Gastrocnemius medialis (tissue), 4 donors: ENCODE data around the gene SLC16A7. TPM values are rescaled to one million over a fixed set of nuclear protein-coding genes. Genes with fewer than 3 reads are reported as not detected.

Experiments used
- ATAC-seq, 2 donors: fragments of 150-250 bp; one replicate each; pipeline ENCODE4 v1.9.1; 2016
- DNase-seq, 2 donors: peaks; one replicate each; pipeline ENCODE4 v3.0.0-alpha.2; 2019
- H3K27ac ChIP-seq, 4 donors: fragments of 200-600 bp; sonication (generic); 1 replicate in 1 of 4; 2 replicates in 3 of 4; pipeline ENCODE4 v1.5.1; 2016 to 2018; ENCODE audit warnings: mild to moderate bottlenecking in 2 of 4, moderate library complexity in 1 of 4
- H3K27me3 ChIP-seq, 3 donors: fragments of 200-600 bp; sonication (generic) in 2 of 3; 1 replicate in 1 of 3; 2 replicates in 2 of 3; pipeline versions ENCODE4 v1.5.1 to v1.6.0; 2016 to 2019; ENCODE audit warnings: mild to moderate bottlenecking in 1 of 3, moderate library complexity in 1 of 3
- H3K36me3 ChIP-seq, 2 donors: fragments of 200-600 bp; sonication (generic) in 1 of 2; one replicate each; pipeline ENCODE4 v1.5.1; 2017 to 2018
- H3K4me1 ChIP-seq, 2 donors: fragments of 200-600 bp; sonication (generic) in 1 of 2; one replicate each; pipeline ENCODE4 v1.5.1; 2016 to 2017; ENCODE audit warnings: mild to moderate bottlenecking in 2 of 2
- H3K4me3 ChIP-seq, 4 donors: fragments of 200-600 bp; sonication (generic) in 3 of 4; 1 replicate in 1 of 4; 2 replicates in 3 of 4; pipeline ENCODE4 v1.5.1; 2016 to 2019; ENCODE audit warnings: mild to moderate bottlenecking in 2 of 4
- H3K9me3 ChIP-seq, 3 donors: fragments of 200-600 bp; sonication (generic) in 2 of 3; 1 replicate in 1 of 3; 2 replicates in 2 of 3; pipeline ENCODE4 v1.5.1; 2016 to 2019
- CTCF ChIP-seq, 5 experiments: fragments of 450-650 bp in 3 of 5; fragments of 200-600 bp in 2 of 5; sonication (generic) in 2 of 5; IDR thresholded peaks in 4 of 5; conservative IDR thresholded peaks in 1 of 5; 1 replicate in 4 of 5; 2 replicates in 1 of 5; pipeline ENCODE4 v1.5.1; 2016 to 2019; ENCODE audit warnings: antibody characterized with exemption in 5 of 5, mild to moderate bottlenecking in 3 of 5, moderate library complexity in 3 of 5
- POLR2A ChIP-seq, 2 donors: fragments of 450-650 bp; IDR thresholded peaks; one replicate each; pipeline ENCODE4 v1.6.1; 2017; ENCODE audit warnings: antibody characterized with exemption in 2 of 2, mild to moderate bottlenecking in 2 of 2, moderate library complexity in 2 of 2
- in situ Hi-C, 4 donors: fragments of 200-750 bp; cut with MboI; loops; one replicate each; pipeline versions ENCODE4 v1.15.0 to v1.8.0; 2017; ENCODE audit warnings: low sequenced_read_pairs in 4 of 4
- intact Hi-C: fragments of 100-400 bp; cut with DNase I; formaldehyde crosslinking; loops from one replicate; pipeline ENCODE4 v1.15.1; 2023; ENCODE audit warnings: low total_unique reads
- total RNA-seq, 4 donors: library from RNA; depleted of rRNA; stranded (reverse); fragments of >200 nt; gene quantifications; one replicate each; pipeline versions ENCODE4 v1.1.0 to v1.2.3, GENCODE V29; 2016

SLC16A7 gene
- total RNA-seq, 4 donors from 2014 or later: 3.8 to 10.3 (median 6.7) TPM

GRCh38 chr12:59650588-59651228 is 54.9 kb downstream of the SLC16A7 start:
- TF ChIP-seq CTCF (IDR thresholded peaks at IDR 0.05 in 4 of 5, conservative IDR thresholded peaks at IDR 0.05 in 1 of 5) (no peak), POLR2A (IDR thresholded peaks at IDR 0.05) (no peak)
- in situ Hi-C loops: no loop called here
- H3K36me3 ChIP-seq: no peaks in the 10 kb centered on the region
- peaks cover 0 to 7% of the 10 kb centered on the region in 2 donors for H3K4me1 ChIP-seq
- intact Hi-C loops: no loop called here
- no peaks in the 10 kb centered on the region for H3K9me3 ChIP-seq
- H3K27ac ChIP-seq: no peak overlapping the region
- ATAC-seq (no peak), DNase-seq (no peak)
- H3K4me3 ChIP-seq: no peak overlapping the region
- H3K27me3 ChIP-seq: no peaks in the 10 kb centered on the region

- intact Hi-C loops: no loop called here
- TF ChIP-seq CTCF (IDR thresholded peaks at IDR 0.05 in 4 of 5, conservative IDR thresholded peaks at IDR 0.05 in 1 of 5) (no peak), POLR2A (IDR thresholded peaks at IDR 0.05) (no peak)
- no peak for ATAC-seq
- H3K4me1 ChIP-seq: peaks cover 0 to 7% of the 10 kb centered on the region in 2 donors
- no peaks in the 10 kb centered on the region for H3K27me3 ChIP-seq
- in situ Hi-C loops: no loop called here
- no peak for DNase-seq
- no peak overlapping the region for H3K27ac ChIP-seq
- no peaks in the 10 kb centered on the region for H3K36me3 ChIP-seq
- H3K9me3 ChIP-seq: no peaks in the 10 kb centered on the region
- no peak overlapping the region for H3K4me3 ChIP-seq
These were observed 55.5 kb downstream of the SLC16A7 start for GRCh38 chr12:59651229-59651920.

GRCh38 chr12:59652130-59652529 is 56.3 kb downstream of the SLC16A7 start:
- DNase-seq (no peak), ATAC-seq (no peak)
- intact Hi-C loops: no loop called here
- in situ Hi-C loops: no loop called here
- Histone ChIP-seq H3K27me3 (no peaks in the 10 kb centered on the region), H3K36me3 (no peaks in the 10 kb centered on the region), H3K4me3 (no peak overlapping the region), H3K4me1 (peaks cover 0 to 7% of the 10 kb centered on the region in 2 donors), H3K9me3 (no peaks in the 10 kb centered on the region), H3K27ac (no peak overlapping the region)
- TF ChIP-seq CTCF (IDR thresholded peaks at IDR 0.05 in 4 of 5, conservative IDR thresholded peaks at IDR 0.05 in 1 of 5): no peak
- no peak for TF ChIP-seq POLR2A (IDR thresholded peaks at IDR 0.05)

- DNase-seq (no peak), ATAC-seq (no peak)
- H3K4me3 ChIP-seq: no peak overlapping the region
- TF ChIP-seq CTCF (IDR thresholded peaks at IDR 0.05 in 4 of 5, conservative IDR thresholded peaks at IDR 0.05 in 1 of 5) (no peak), POLR2A (IDR thresholded peaks at IDR 0.05) (no peak)
- in situ Hi-C loops: no loop called here
- H3K27me3 ChIP-seq: no peaks in the 10 kb centered on the region
- peaks cover 0 to 7% of the 10 kb centered on the region in 2 donors for H3K4me1 ChIP-seq
- no peaks in the 10 kb centered on the region for H3K9me3 ChIP-seq
- intact Hi-C loops: no loop called here
- no peak overlapping the region for H3K27ac ChIP-seq
- H3K36me3 ChIP-seq: no peaks in the 10 kb centered on the region
These were observed 58.2 kb downstream of the SLC16A7 start for GRCh38 chr12:59654061-59654460.
